Mucosa of descending colon (tissue), 3 donors: Measurements from ENCODE around the gene ZNF385A. TPM values are rescaled to one million over a fixed set of nuclear protein-coding genes. Genes with fewer than 3 reads are reported as not detected.
A peak's percentile ranks its signal among the peaks of the same experiment; 100 is the strongest.

Source experiments
- ATAC-seq: fragments of 200-7000 bp; cut with Tn5 transposase; one replicate; pipeline ENCODE4 v1.9.1; 2020; ENCODE audit warnings: mild to moderate bottlenecking, moderate library complexity
- DNase-seq, 3 donors: peaks; one replicate each; pipeline ENCODE4 v3.0.0-alpha.2; 2020
- H3K36me3 ChIP-seq: fragments of 200-600 bp; one replicate; pipeline ENCODE4 v1.8.0; 2021; ENCODE audit warnings: low read depth, mild to moderate bottlenecking
- H3K4me1 ChIP-seq: fragments of 200-600 bp; one replicate; pipeline ENCODE4 v1.8.0; 2021; ENCODE audit warnings: low read depth, mild to moderate bottlenecking
- H3K4me3 ChIP-seq: fragments of 200-600 bp; one replicate; pipeline ENCODE4 v1.8.0; 2021; ENCODE audit warnings: mild to moderate bottlenecking
- H3K9me3 ChIP-seq: fragments of 200-600 bp; one replicate; pipeline ENCODE4 v1.8.0; 2021; ENCODE audit warnings: mild to moderate bottlenecking
- intact Hi-C, 2 donors: fragments of 100-400 bp; cut with DNase I in 1 of 2; cut with micrococcal nuclease in 1 of 2; formaldehyde crosslinking; loops; one replicate each; pipeline versions ENCODE4 v1.11.0 to v1.11.1; 2022; cut with DNase I, micrococcal nuclease
- total RNA-seq, 3 donors: library from RNA; stranded (reverse); fragmentation: NEBNext Ultra II Directional in 2 of 3; extraction: Animal tissue kit (Norgen Biotek cat#: 25700) in 2 of 3; gene quantifications; one replicate each; pipeline versions ENCODE4 v1.2.1 to v1.2.4, GENCODE V29; 2021 to 2023
- TF ChIP-seq, protein P1 (sequence below): fragments of 200-600 bp; IDR thresholded peaks from one replicate; pipeline ENCODE4 v1.8.0; 2022; ENCODE audit warnings: antibody characterized with exemption, mild to moderate bottlenecking
- donor health status: DM: no; HTN: no; CAD: no; lungs with moderate emphysema.
- donor health status: DM: no; HTN: no; CAD: no.
- donor health status: DM: no; HTN: yes; CAD: no.

The ZNF385A gene
- total RNA-seq, 3 donors from 2014 or later: 3.5 to 15.0 (median 10.4) TPM

DNA sequence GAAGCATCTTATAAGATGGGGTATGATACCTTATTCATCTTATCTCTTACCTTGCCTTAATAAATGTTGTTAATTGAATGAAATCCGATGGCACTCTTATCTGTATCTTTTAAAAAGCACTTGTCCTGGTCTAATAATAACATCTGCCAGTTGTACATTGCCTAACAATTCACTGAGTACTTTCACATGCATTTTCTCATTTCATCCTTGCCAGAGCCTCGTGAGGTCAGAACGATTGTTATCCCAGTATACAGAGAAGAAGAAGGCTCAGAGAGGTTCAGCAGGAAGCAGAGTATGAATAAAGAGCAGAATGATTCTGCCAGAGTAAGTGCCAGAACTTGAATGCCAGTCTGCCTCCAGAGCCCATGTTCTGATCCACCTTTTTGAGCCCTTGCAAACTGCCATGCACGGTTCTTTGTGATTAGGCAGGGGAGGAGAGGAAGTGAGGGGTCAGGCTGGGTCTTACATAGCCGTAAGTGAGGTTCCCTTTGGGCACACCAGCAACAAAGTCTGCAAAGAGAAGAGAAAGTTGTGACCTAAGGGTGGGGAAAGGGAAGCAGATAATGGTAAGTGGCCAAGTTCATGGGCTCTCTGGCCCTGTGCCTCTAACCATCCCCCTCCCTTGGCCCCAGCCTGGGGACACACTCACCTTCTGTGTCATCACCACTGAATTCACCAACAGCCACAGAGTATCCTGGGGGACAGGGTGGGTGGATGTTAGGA is 22.8 kb upstream of the ZNF385A start:
- TF ChIP-seq, protein P1, sequence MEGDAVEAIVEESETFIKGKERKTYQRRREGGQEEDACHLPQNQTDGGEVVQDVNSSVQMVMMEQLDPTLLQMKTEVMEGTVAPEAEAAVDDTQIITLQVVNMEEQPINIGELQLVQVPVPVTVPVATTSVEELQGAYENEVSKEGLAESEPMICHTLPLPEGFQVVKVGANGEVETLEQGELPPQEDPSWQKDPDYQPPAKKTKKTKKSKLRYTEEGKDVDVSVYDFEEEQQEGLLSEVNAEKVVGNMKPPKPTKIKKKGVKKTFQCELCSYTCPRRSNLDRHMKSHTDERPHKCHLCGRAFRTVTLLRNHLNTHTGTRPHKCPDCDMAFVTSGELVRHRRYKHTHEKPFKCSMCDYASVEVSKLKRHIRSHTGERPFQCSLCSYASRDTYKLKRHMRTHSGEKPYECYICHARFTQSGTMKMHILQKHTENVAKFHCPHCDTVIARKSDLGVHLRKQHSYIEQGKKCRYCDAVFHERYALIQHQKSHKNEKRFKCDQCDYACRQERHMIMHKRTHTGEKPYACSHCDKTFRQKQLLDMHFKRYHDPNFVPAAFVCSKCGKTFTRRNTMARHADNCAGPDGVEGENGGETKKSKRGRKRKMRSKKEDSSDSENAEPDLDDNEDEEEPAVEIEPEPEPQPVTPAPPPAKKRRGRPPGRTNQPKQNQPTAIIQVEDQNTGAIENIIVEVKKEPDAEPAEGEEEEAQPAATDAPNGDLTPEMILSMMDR: no peak
- no peak for DNase-seq
- H3K9me3 ChIP-seq: no peaks in the 10 kb centered on the region
- no peaks in the 10 kb centered on the region for H3K4me1 ChIP-seq
- H3K4me3 ChIP-seq: no peak overlapping the region
- no peaks in the 10 kb centered on the region for H3K36me3 ChIP-seq
- no peak for ATAC-seq
- intact Hi-C loops: no loop called here

DNA sequence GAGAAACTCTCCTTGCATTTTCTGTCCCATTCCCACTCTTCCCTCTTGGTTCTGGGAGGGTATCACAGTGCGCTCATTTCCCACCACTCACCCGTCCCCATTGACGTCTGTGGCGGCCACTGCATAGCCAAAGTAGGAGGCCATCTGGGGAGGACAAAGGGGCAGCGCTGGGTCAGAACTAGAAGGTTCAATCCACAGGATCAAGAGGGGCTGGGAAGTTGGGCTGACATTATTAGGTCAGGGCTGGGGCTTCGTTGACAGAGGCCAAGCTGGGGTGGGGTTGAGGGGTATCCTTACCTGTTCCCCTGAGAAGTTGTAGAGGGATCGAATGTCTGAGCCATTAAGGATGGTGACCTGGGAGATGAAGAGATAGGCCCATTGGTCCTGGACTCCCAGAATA is 21.0 kb upstream of the ZNF385A start:
- ATAC-seq (no peak), DNase-seq (no peak)
- Histone ChIP-seq H3K4me1 (no peaks in the 10 kb centered on the region), H3K36me3 (no peaks in the 10 kb centered on the region), H3K4me3 (no peak overlapping the region), H3K9me3 (no peaks in the 10 kb centered on the region)
- TF ChIP-seq, protein P1: no peak
- intact Hi-C loops: no loop called here

DNA sequence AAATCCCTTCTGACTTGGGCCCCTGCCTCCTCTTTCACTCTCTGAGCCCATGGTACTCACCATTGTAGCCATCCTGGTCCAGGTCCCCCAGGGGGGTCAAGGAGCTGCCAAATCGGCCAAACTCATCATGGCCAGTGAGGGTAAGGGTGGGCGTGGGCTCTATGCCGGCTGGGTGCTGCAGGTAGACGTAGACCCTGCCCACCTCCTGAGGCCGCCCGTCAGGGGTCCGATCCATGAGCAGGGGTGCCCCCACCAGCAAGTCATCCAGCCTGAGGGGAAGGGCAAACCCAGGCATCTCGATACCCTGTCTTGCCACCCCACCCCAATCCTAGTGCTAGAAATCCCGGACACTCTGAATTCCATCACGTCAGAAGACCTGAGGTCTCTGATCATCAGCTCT is 20.6 kb upstream of the ZNF385A start:
- no peak for DNase-seq
- no peak overlapping the region for H3K4me3 ChIP-seq
- no peaks in the 10 kb centered on the region for H3K9me3 ChIP-seq
- no peaks in the 10 kb centered on the region for H3K36me3 ChIP-seq
- TF ChIP-seq, protein P1: no peak
- no peak for ATAC-seq
- intact Hi-C loops: no loop called here
- no peaks in the 10 kb centered on the region for H3K4me1 ChIP-seq

DNA sequence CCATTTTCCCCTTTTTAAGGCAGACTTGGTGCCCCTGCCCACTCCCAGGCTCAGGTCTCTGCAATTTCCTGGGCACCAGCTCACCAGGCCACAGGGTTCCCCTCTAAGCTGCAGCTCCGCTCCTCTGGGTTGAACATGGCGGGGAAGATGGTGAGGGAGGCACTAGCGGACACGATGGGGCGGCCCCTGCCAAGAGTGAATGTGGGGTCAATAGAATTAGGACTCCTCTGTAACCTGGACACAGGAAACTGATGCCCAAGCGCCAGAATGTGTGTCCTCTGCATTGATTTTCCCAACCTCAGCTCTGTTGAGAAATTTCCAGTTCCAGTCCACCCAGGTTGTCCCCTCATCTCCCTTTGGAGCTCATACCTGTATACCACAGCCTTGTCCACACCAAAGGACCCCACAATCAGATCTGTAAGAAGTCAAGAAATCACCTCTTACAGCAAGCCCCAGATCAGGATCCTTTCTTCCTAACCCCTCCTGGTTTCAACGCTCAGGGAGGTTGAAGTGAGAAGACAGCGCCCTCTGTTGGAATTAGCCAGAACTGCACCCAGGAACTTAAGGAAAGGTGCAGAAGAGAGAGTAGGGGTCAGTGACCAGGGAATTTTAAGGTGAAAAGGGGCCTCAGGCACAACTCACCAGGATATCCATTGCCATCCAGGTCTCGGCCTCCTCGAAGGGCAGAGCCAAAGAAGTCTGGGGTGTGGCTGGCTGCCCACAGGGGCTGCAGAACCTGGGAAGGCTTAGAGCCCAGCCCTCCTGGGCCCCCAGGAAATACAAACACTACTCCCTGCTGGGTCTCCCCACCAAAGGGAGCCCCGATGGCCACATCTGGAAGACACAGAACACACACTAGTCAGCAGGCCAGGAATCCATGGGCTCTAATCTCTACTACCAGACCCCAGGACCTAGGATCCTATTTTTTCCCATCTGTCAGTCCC is 19.8 kb upstream of the ZNF385A start:
- Histone ChIP-seq H3K36me3 (no peaks in the 10 kb centered on the region), H3K4me3 (no peak overlapping the region), H3K4me1 (no peaks in the 10 kb centered on the region), H3K9me3 (no peaks in the 10 kb centered on the region)
- DNase-seq (peak in 1 of 3 donors; percentile 78), ATAC-seq (peak; percentile 58)
- TF ChIP-seq, protein P1: peak; percentile 89
- intact Hi-C loops: loop anchor here in 1 of 2 donors (5.0 kb wide), 1 partner anchor 33 kb away; no protein-coding TSS in a partner anchor

DNA sequence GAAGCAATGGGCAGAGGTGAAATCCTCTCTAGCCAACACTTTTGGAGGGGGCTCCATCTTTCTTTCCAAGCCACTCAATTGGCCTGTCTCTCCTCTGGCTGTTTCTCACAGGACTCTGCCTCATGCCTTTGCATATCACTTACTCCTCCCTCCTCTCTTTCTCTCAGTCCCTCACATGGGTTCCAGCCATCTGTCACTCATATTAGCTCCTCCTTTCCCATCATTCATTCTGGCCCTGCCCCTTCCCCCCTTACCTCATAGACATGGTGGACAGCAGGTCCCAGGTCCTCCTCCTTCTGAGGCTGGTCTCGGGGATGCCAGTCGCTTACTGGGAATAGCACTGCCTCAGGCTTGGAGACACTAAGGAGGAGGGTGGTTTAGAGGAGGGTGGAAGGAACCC is 16.6 kb upstream of the ZNF385A start:
- Histone ChIP-seq H3K36me3 (no peaks in the 10 kb centered on the region), H3K4me1 (no peaks in the 10 kb centered on the region), H3K9me3 (no peaks in the 10 kb centered on the region), H3K4me3 (no peak overlapping the region)
- no peak for ATAC-seq
- intact Hi-C loops: loop anchor here in 1 of 2 donors (5.0 kb wide), 1 partner anchor 36 kb away; no protein-coding TSS in a partner anchor
- DNase-seq: no peak
- TF ChIP-seq, protein P1: no peak
